MCF 10A (cell line): ENCODE data around the gene CACYBP. TPM values are rescaled to one million over a fixed set of nuclear protein-coding genes. Genes with fewer than 3 reads are reported as not detected.
A peak's percentile ranks its signal among the peaks of the same experiment; 100 is the strongest.

ENCODE experiments used
- BruUV-seq: library from RNA; stranded (reverse); fragments of 400-500 nt; replicated peaks from 2 replicates; lab custom pipeline; 2021; lab: Mats Ljungman, UMichigan
- CTCF ChIA-PET: fragments of 300-600 bp; sonication (Branson Sonifier 250); formaldehyde crosslinking; extraction: SDS; loops from one replicate; lab custom pipeline; 2021; ENCODE audit warnings: antibody characterized with exemption, inconsistent platforms; lab: Yijun Ruan, JAX
- POLR2A ChIA-PET: fragments of 300-600, 350-650 bp; sonication (Branson Sonifier 250); formaldehyde crosslinking; extraction: SDS; loops from one replicate; lab custom pipeline; 2020; ENCODE audit warnings: antibody characterized with exemption, inconsistent platforms; lab: Yijun Ruan, JAX
- DNase-seq: peaks from one replicate; pipeline ENCODE4 v3.0.0-alpha.2; 2018; ENCODE audit not compliant: unreplicated experiment
- H3K27ac Mint-ChIP-seq: one replicate; pipeline ENCODE4 v1.8.0; 2022; ENCODE audit warnings: mild to moderate bottlenecking, low read depth, mixed read lengths; ENCODE audit not compliant: unreplicated experiment
- H3K27me3 Mint-ChIP-seq: one replicate; pipeline ENCODE4 v1.8.0; 2022; ENCODE audit warnings: mixed read lengths; ENCODE audit not compliant: insufficient read depth, unreplicated experiment
- H3K36me3 Mint-ChIP-seq: one replicate; pipeline ENCODE4 v1.8.0; 2022; ENCODE audit warnings: mild to moderate bottlenecking, moderate library complexity, mixed read lengths; ENCODE audit not compliant: insufficient read depth, unreplicated experiment
- H3K4me1 Mint-ChIP-seq: one replicate; pipeline ENCODE4 v1.8.0; 2022; ENCODE audit warnings: mixed read lengths; ENCODE audit not compliant: insufficient read depth, unreplicated experiment
- H3K4me3 Mint-ChIP-seq: one replicate; pipeline ENCODE4 v1.8.0; 2022; ENCODE audit warnings: mild to moderate bottlenecking, moderate library complexity, mixed read lengths; ENCODE audit not compliant: unreplicated experiment
- H3K9me3 Mint-ChIP-seq: one replicate; pipeline ENCODE4 v1.8.0; 2022; ENCODE audit warnings: mixed read lengths; ENCODE audit not compliant: unreplicated experiment
- CTCF ChIP-seq: fragments of 200-600 bp; IDR thresholded peaks from one replicate; pipeline ENCODE4 v1.8.0; 2022; ENCODE audit warnings: antibody characterized with exemption, mild to moderate bottlenecking; ENCODE audit not compliant: unreplicated experiment
- intact Hi-C: fragments of 100-400 bp; cut with micrococcal nuclease; formaldehyde crosslinking; loops from 2 replicates; pipeline ENCODE4 v1.14.1; 2022
- total RNA-seq: library from RNA; stranded (reverse); gene quantifications from 2 replicates; pipeline ENCODE4 v1.2.3, GENCODE V29; 2022

Gene CACYBP
- total RNA-seq, 1 experiment from 2014 or later, result 205 TPM

GRCh38 chr1:174999216-174999935 is 371 bp upstream of the CACYBP start:
- DNase-seq, result peak; percentile 100
- H3K4me1 Mint-ChIP-seq, result peaks cover 41% of the 10 kb centered on the region
- H3K9me3 Mint-ChIP-seq, result no peaks in the 10 kb centered on the region
- no peak overlapping the region for H3K4me3 Mint-ChIP-seq
- no peak for TF ChIP-seq CTCF
- intact Hi-C loops, result loop anchor here (1.0 to 5.0 kb wide), 4 partner anchors 9 to 842 kb away; partner anchors contain the start of genes MRPS14 and RABGAP1L
- no peak overlapping the region for H3K27ac Mint-ChIP-seq
- TSS peak; percentile 75 for BruUV-seq
- H3K27me3 Mint-ChIP-seq, result no peaks in the 10 kb centered on the region
- CTCF ChIA-PET, result interaction anchor here (0.6 to 7.3 kb wide), 39 partner anchors 12 to 1848 kb away, joined by 3 to 96 read pairs (median 4); partner anchors contain the start of gene MRPS14
- peaks cover 4% of the 10 kb centered on the region for H3K36me3 Mint-ChIP-seq
- POLR2A ChIA-PET, result interaction anchor here (0.6 to 10.8 kb wide), 51 partner anchors 8 to 1131 kb away, joined by 3 to 331 read pairs (median 4); partner anchors contain the start of genes GAS5, MRPS14 and ZBTB37

DNA sequence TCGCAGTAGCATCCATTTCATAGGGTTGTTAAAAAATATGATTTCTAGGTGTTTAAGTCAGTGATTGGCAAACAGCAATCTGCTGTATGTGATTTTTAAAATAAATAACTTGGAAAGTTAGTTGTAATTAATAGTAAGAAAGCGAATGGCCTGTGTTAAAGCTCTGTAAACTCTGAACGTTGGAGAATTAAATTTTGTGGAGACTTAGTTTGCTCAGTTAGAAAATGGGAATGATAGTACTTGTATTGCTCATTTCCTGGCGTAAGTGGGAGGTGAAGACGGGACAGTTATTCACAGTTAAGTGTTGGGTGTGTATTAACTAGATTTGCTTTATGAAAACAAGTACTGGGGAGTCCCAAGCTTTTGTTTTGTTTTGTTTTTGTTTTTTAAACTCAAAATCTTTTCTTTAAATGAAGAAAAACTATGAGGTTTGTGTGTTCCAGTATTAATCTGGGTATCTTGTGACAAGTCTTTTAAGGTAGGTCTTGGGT is 995 bp downstream of the CACYBP start:
- Mint-ChIP-seq H3K27ac (peak overlapping the region; percentile 87), H3K4me1 (peaks cover 47% of the 10 kb centered on the region), H3K4me3 (no peak overlapping the region), H3K9me3 (no peaks in the 10 kb centered on the region), H3K27me3 (no peaks in the 10 kb centered on the region), H3K36me3 (peaks cover 15% of the 10 kb centered on the region)
- peak; percentile 41 for DNase-seq
- TSS peak; percentile 25 for BruUV-seq
- POLR2A ChIA-PET, result interaction anchor here (0.5 to 10.8 kb wide), 32 partner anchors 7 to 1737 kb away, joined by 3 to 331 read pairs (median 6); partner anchors contain the start of genes GAS5, MRPS14, RABGAP1L and ZBTB37
- no peak for TF ChIP-seq CTCF
- CTCF ChIA-PET, result interaction anchor here (0.6 to 7.3 kb wide), 18 partner anchors 9 to 1754 kb away, joined by 3 to 96 read pairs (median 4); partner anchors contain the start of gene MRPS14
- intact Hi-C loops, result loop anchor here (10.0 kb wide), 1 partner anchor 1204 kb away; the partner anchor contains the start of gene COP1

DNA sequence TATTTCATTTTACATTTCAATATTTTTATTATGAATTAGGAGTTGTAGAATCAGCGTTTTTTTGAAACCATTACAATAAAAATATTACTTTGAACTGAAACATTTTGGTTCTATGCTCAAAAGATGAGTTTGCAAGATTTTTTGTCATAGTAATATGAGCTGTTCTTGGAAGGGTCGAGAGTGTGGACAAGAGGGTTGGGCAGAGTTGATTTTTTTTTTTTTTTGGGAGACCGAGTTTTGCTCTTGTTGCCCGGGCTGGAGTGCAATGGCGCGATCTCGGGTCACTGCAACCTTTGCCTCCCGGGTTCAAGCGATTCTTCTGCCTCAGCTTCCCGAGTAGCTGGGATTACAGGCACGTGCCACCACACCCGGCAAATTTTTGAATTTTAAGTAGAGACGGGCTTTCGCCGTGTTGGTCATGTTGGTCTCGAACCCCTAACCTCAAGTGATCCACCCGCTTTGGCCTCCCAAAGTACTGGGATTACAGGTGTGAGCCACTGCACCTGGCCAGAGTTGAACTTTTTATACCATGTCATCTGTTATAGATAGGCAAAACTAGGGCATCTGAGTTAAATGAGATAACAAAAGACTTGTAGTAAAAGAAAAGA is 3.3 kb downstream of the CACYBP start:
- DNase-seq, result no peak
- no TSS peak for BruUV-seq
- Mint-ChIP-seq H3K36me3 (peaks cover 36% of the 10 kb centered on the region), H3K9me3 (no peaks in the 10 kb centered on the region), H3K27me3 (no peaks in the 10 kb centered on the region), H3K27ac (no peak overlapping the region), H3K4me1 (peaks cover 32% of the 10 kb centered on the region), H3K4me3 (no peak overlapping the region)
- intact Hi-C loops, result loop anchor here (10.0 kb wide), 1 partner anchor 1202 kb away; the partner anchor contains the start of gene COP1
- ChIA-PET POLR2A (interaction anchor here (0.9 to 10.8 kb wide), 6 partner anchors 10 to 27 kb away, joined by 3 to 331 read pairs (median 5); partner anchors contain the start of gene MRPS14), CTCF (interaction anchor here (0.6 to 1.5 kb wide), 9 partner anchors 9 to 740 kb away, joined by 3 to 8 read pairs (median 4); partner anchors contain the start of gene MRPS14)
- TF ChIP-seq CTCF, result no peak
